Measurements from ENCODE around the gene THSD4. TPM values are rescaled to one million over a fixed set of nuclear protein-coding genes. Genes with fewer than 3 reads are reported as not detected.

Gene THSD4
- total RNA-seq, 2 experiments from 2014 or later = not detected

DNA sequence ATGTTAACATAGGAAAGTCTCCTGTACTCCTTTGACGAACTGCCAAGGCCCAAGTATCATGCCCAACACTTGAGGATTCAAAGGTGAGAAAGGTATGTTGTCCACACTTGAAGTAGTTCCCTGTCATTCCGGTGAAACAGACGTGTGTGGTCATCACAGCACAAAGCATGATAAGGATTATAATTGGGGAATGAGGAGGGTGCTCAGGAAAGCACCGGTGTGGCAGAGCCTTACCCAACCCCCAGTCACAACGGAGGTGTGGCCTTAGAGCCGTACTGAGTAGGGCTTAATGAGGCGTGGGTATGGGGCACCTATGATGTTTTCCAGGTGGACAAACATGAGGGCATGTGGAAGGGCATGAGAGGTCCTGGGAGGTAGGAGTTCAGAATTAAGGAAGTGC, 492.1 kb downstream of the THSD4 start:
- H3K9me2 ChIP-seq (ENCODE audit: insufficient read depth, low read length) = no peaks in the 10 kb centered on the region
- H2AFZ ChIP-seq (ENCODE audit: low read length) = no peak overlapping the region
- no peak overlapping the region for H3K4me2 ChIP-seq (ENCODE audit: low read length)
- POLR2A ChIA-PET = interaction anchor here (0.7 kb wide), 2 partner anchors 28 to 640 kb away, joined by 3 to 5 read pairs; no protein-coding TSS in a partner anchor
- no peaks in the 10 kb centered on the region for H3K36me3 ChIP-seq (ENCODE audit: insufficient read depth, low read length)
- TF ChIP-seq EZH2phosphoT487 (IDR thresholded peaks at IDR 0.05; ENCODE audit: borderline replicate concordance, low read depth, low read length) = no peak
- TF ChIP-seq, protein P1, sequence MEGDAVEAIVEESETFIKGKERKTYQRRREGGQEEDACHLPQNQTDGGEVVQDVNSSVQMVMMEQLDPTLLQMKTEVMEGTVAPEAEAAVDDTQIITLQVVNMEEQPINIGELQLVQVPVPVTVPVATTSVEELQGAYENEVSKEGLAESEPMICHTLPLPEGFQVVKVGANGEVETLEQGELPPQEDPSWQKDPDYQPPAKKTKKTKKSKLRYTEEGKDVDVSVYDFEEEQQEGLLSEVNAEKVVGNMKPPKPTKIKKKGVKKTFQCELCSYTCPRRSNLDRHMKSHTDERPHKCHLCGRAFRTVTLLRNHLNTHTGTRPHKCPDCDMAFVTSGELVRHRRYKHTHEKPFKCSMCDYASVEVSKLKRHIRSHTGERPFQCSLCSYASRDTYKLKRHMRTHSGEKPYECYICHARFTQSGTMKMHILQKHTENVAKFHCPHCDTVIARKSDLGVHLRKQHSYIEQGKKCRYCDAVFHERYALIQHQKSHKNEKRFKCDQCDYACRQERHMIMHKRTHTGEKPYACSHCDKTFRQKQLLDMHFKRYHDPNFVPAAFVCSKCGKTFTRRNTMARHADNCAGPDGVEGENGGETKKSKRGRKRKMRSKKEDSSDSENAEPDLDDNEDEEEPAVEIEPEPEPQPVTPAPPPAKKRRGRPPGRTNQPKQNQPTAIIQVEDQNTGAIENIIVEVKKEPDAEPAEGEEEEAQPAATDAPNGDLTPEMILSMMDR (conservative IDR thresholded peaks at IDR 0.05; ENCODE audit: low read length) = no peak
- H3K4me3 ChIP-seq (ENCODE audit: low read depth, low read length, poor library complexity, severe bottlenecking) = no peak overlapping the region
- intact Hi-C loops (cut with micrococcal nuclease; ENCODE audit: unreplicated experiment) = no loop called here
- no peaks in the 10 kb centered on the region for H3K9me3 ChIP-seq (ENCODE audit: low read length)
- no peak overlapping the region for H3K27ac ChIP-seq (ENCODE audit: low read depth, low read length, poor library complexity, severe bottlenecking)
- no TSS peak for BruUV-seq (replicated peaks)
- CTCF ChIA-PET (ENCODE audit: unreplicated experiment) = no interaction called here
- DNase-seq (ENCODE audit: low spot score) = no peak
- no peaks in the 10 kb centered on the region for H3K4me1 ChIP-seq (ENCODE audit: insufficient read depth, low read length, poor library complexity, severe bottlenecking)
- H3K79me2 ChIP-seq (ENCODE audit: insufficient read depth, low read depth, low read length) = no peaks in the 10 kb centered on the region
- H4K20me1 ChIP-seq (ENCODE audit: insufficient read depth, low read length) = no peaks in the 10 kb centered on the region; the same call in 1 of the 2 replicates

DNA sequence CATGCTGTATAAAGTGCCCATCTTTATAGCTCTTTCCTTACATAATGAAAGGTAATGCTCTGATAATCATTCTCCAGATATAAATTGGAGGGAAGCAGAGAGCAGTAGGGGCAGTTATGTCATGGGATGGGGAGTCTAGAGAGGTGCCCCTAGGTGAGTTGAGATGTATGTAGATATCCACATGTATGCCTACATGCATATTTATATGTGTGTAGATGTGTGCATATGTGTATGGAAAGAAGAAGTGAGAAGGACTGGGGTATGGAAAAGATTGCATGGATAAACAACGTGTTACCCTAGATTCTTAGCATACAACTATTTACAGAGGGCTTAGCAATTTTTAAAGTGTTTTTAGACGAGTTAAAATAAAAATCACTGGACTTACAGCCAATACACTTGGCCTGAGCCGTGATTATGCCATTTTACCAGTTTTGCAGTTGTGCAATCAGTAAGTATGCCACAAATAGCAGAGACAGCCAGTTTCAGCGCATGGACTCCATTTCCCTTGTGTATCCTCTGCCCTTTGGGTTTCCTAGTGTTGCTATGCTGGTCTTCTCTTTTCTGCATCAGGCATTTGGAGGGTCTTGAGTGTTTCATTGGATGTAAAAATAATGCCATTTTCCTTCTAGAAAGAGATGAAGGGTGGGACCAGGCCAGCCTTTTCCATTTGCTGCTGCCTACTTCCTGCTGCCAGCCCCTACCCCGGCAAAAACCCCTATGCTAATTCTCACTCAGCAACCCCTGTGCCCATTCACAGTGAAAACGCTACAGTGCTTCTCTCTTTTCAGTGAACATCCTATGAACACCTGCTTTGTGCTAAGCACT, 495.7 kb downstream of the THSD4 start:
- Histone ChIP-seq H3K4me1 (ENCODE audit: insufficient read depth, low read length, poor library complexity, severe bottlenecking) (no peaks in the 10 kb centered on the region), H3K4me2 (ENCODE audit: low read length) (no peak overlapping the region), H3K36me3 (ENCODE audit: insufficient read depth, low read length) (no peaks in the 10 kb centered on the region), H3K4me3 (ENCODE audit: low read depth, low read length, poor library complexity, severe bottlenecking) (no peak overlapping the region), H4K20me1 (ENCODE audit: insufficient read depth, low read length) (no peaks in the 10 kb centered on the region), H3K27ac (ENCODE audit: low read depth, low read length, poor library complexity, severe bottlenecking) (no peak overlapping the region), H3K9me2 (ENCODE audit: insufficient read depth, low read length) (no peaks in the 10 kb centered on the region), H3K79me2 (ENCODE audit: insufficient read depth, low read depth, low read length) (no peaks in the 10 kb centered on the region), H2AFZ (ENCODE audit: low read length) (no peak overlapping the region), H3K9me3 (ENCODE audit: low read length) (no peaks in the 10 kb centered on the region)
- BruUV-seq (replicated peaks) = no TSS peak
- intact Hi-C loops (cut with micrococcal nuclease; ENCODE audit: unreplicated experiment) = no loop called here
- CTCF ChIA-PET (ENCODE audit: unreplicated experiment) = no interaction called here
- POLR2A ChIA-PET = interaction anchor here (0.6 kb wide), 1 partner anchor 1014 kb away, joined by 4 read pairs; no protein-coding TSS in a partner anchor
- no peak for TF ChIP-seq EZH2phosphoT487 (IDR thresholded peaks at IDR 0.05; ENCODE audit: borderline replicate concordance, low read depth, low read length)
- TF ChIP-seq, protein P1 (conservative IDR thresholded peaks at IDR 0.05; ENCODE audit: low read length) = no peak
- no peak for DNase-seq (ENCODE audit: low spot score)
